NB4 (cell line): ENCODE measurements around the gene ZNF366.

Experiments used
- POLR2A ChIP-seq: IDR thresholded peaks from 2 replicates; pipeline ENCODE4 v1.6.1; 2011; ENCODE audit warnings: mild to moderate bottlenecking; ENCODE audit not compliant: insufficient read length; ENCODE audit errors: extremely low read depth
- TF ChIP-seq, protein P1 (sequence below): IDR thresholded peaks from one replicate; pipeline ENCODE4 v1.5.1; 2012; ENCODE audit warnings: low read depth, low read length

GRCh38 chr5:72499730-72500129 lies 7.5 kb downstream of the ZNF366 start:
- TF ChIP-seq, protein P1, sequence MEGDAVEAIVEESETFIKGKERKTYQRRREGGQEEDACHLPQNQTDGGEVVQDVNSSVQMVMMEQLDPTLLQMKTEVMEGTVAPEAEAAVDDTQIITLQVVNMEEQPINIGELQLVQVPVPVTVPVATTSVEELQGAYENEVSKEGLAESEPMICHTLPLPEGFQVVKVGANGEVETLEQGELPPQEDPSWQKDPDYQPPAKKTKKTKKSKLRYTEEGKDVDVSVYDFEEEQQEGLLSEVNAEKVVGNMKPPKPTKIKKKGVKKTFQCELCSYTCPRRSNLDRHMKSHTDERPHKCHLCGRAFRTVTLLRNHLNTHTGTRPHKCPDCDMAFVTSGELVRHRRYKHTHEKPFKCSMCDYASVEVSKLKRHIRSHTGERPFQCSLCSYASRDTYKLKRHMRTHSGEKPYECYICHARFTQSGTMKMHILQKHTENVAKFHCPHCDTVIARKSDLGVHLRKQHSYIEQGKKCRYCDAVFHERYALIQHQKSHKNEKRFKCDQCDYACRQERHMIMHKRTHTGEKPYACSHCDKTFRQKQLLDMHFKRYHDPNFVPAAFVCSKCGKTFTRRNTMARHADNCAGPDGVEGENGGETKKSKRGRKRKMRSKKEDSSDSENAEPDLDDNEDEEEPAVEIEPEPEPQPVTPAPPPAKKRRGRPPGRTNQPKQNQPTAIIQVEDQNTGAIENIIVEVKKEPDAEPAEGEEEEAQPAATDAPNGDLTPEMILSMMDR, result no peak
- no peak for TF ChIP-seq POLR2A
